WTC11 (cell line): Measurements from ENCODE around the gene ACTMAP.

Experiments
- FOXP1 ChIP-seq: sonication (generic); formaldehyde crosslinking; IDR thresholded peaks from 2 replicates; pipeline ENCODE4 v1.8.0; 2022; ENCODE audit warnings: missing genetic modification reagents, mild to moderate bottlenecking, moderate library complexity, borderline replicate concordance
- HMGA2 ChIP-seq: fragments of 250-450 bp; sonication (Bioruptor Pico); IDR thresholded peaks from 2 replicates; pipeline ENCODE4 v1.4.0; 2021; ENCODE audit warnings: mild to moderate bottlenecking, moderate library complexity
- TCF7 ChIP-seq: sonication (generic); formaldehyde crosslinking; IDR thresholded peaks from 2 replicates; pipeline ENCODE4 v1.8.0; 2022; ENCODE audit warnings: mild to moderate bottlenecking, low read depth, missing genetic modification reagents, moderate library complexity
- ZNF263 ChIP-seq: sonication (generic); formaldehyde crosslinking; IDR thresholded peaks from 2 replicates; pipeline ENCODE4 v1.8.1; 2022; ENCODE audit warnings: low read depth, mild to moderate bottlenecking, moderate library complexity, missing genetic modification reagents
- TF ChIP-seq, protein P1 (sequence below): fragments of 200-600 bp; IDR thresholded peaks from 2 replicates; pipeline ENCODE4 v1.8.0; 2022; ENCODE audit warnings: antibody characterized with exemption
- TF ChIP-seq, protein P2 (sequence below): sonication (generic); formaldehyde crosslinking; IDR thresholded peaks from 2 replicates; pipeline ENCODE4 v1.8.1; 2023; ENCODE audit warnings: mild to moderate bottlenecking, missing genetic modification reagents
- TF ChIP-seq, protein P3 (sequence below): sonication (generic); formaldehyde crosslinking; IDR thresholded peaks from 2 replicates; pipeline ENCODE4 v1.8.0; 2022; ENCODE audit warnings: mild to moderate bottlenecking, missing genetic modification reagents

DNA sequence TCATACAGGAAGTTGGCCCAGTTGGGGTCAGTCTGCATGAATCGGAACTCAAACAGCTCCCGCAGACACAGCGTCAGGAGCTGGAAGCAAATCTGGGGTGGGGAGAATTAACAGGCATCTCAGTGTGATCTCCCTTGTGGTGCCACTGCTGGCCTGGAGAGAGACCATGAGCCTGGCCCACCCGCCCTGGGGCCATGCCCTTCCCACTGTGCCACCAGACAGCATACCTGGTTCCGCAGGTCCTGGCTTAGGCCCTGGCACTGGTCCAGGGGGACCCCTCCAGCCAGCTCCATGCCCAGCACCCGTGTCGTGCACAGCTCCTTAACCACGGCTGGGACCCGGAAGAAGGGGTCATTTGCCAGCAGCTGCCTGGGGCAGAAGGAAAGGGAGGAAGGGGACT lies 50.2 kb downstream of the ACTMAP start:
- TF ChIP-seq, protein P1, sequence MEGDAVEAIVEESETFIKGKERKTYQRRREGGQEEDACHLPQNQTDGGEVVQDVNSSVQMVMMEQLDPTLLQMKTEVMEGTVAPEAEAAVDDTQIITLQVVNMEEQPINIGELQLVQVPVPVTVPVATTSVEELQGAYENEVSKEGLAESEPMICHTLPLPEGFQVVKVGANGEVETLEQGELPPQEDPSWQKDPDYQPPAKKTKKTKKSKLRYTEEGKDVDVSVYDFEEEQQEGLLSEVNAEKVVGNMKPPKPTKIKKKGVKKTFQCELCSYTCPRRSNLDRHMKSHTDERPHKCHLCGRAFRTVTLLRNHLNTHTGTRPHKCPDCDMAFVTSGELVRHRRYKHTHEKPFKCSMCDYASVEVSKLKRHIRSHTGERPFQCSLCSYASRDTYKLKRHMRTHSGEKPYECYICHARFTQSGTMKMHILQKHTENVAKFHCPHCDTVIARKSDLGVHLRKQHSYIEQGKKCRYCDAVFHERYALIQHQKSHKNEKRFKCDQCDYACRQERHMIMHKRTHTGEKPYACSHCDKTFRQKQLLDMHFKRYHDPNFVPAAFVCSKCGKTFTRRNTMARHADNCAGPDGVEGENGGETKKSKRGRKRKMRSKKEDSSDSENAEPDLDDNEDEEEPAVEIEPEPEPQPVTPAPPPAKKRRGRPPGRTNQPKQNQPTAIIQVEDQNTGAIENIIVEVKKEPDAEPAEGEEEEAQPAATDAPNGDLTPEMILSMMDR, result no peak
- TF ChIP-seq TCF7, result no peak
- no peak for TF ChIP-seq FOXP1
- TF ChIP-seq ZNF263 (CRISPR knock-in tag), result no peak
- no peak for TF ChIP-seq HMGA2 (CRISPR knock-in tag)
- TF ChIP-seq, protein P2, sequence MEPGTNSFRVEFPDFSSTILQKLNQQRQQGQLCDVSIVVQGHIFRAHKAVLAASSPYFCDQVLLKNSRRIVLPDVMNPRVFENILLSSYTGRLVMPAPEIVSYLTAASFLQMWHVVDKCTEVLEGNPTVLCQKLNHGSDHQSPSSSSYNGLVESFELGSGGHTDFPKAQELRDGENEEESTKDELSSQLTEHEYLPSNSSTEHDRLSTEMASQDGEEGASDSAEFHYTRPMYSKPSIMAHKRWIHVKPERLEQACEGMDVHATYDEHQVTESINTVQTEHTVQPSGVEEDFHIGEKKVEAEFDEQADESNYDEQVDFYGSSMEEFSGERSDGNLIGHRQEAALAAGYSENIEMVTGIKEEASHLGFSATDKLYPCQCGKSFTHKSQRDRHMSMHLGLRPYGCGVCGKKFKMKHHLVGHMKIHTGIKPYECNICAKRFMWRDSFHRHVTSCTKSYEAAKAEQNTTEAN (CRISPR knock-in tag), result no peak
- TF ChIP-seq, protein P3, sequence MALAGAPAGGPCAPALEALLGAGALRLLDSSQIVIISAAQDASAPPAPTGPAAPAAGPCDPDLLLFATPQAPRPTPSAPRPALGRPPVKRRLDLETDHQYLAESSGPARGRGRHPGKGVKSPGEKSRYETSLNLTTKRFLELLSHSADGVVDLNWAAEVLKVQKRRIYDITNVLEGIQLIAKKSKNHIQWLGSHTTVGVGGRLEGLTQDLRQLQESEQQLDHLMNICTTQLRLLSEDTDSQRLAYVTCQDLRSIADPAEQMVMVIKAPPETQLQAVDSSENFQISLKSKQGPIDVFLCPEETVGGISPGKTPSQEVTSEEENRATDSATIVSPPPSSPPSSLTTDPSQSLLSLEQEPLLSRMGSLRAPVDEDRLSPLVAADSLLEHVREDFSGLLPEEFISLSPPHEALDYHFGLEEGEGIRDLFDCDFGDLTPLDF (CRISPR knock-in tag), result no peak
